ENCODE measurements around the gene TMEM213. TPM values are rescaled to one million over a fixed set of nuclear protein-coding genes. Genes with fewer than 3 reads are reported as not detected.
"Not testable (repeated sequence)": the region's sequence is repeated elsewhere in the genome, so short reads cannot be mapped to it uniquely, and the experiment has no call there.

TMEM213 gene
- total RNA-seq, 1 donor from 2014 or later: not detected

GRCh38 chr7:138796038-138796615 is 1.7 kb upstream of the TMEM213 start:
- no peak for DNase-seq (ENCODE audit: low read depth)

GRCh38 chr7:138797046-138797445 is 748 bp upstream of the TMEM213 start:
- not testable (repeated sequence) for DNase-seq (ENCODE audit: low read depth)

- no peak for DNase-seq (ENCODE audit: low read depth)
Measured at GRCh38 chr7:138798836-138799235, 1.0 kb downstream of the TMEM213 start.

GRCh38 chr7:138799336-138800000 is 1.7 kb downstream of the TMEM213 start:
- no peak for DNase-seq (ENCODE audit: low read depth)

- no peak for DNase-seq (ENCODE audit: low read depth)
Measured at GRCh38 chr7:138801256-138801655, 3.5 kb downstream of the TMEM213 start.

- DNase-seq (ENCODE audit: low read depth): no peak
Measured at GRCh38 chr7:138802706-138803105, 4.9 kb downstream of the TMEM213 start.

GRCh38 chr7:138804618-138805017 is 6.8 kb downstream of the TMEM213 start:
- no peak for DNase-seq (ENCODE audit: low read depth)

GRCh38 chr7:138809346-138809745 is 11.6 kb downstream of the TMEM213 start:
- no peak for DNase-seq (ENCODE audit: low read depth)

- not testable (repeated sequence) for DNase-seq (ENCODE audit: low read depth)
Measured at GRCh38 chr7:138811327-138811726, 13.5 kb downstream of the TMEM213 start.

- no peak for DNase-seq (ENCODE audit: low read depth)
Measured at GRCh38 chr7:138813945-138814344, 16.2 kb downstream of the TMEM213 start.

- peak; percentile 14 for DNase-seq (ENCODE audit: low read depth)
Measured at GRCh38 chr7:138814816-138815332, 17.1 kb downstream of the TMEM213 start.

- DNase-seq (ENCODE audit: low read depth): no peak
Measured at GRCh38 chr7:138816650-138817049, 18.9 kb downstream of the TMEM213 start.

GRCh38 chr7:138819625-138820024 is 21.8 kb downstream of the TMEM213 start:
- no peak for DNase-seq (ENCODE audit: low read depth)

GRCh38 chr7:138821912-138822311 is 24.1 kb downstream of the TMEM213 start:
- no peak for DNase-seq (ENCODE audit: low read depth)

- no peak for DNase-seq (ENCODE audit: low read depth)
Measured at GRCh38 chr7:138822867-138823535, 25.2 kb downstream of the TMEM213 start.

- peak; percentile 23 for DNase-seq (ENCODE audit: low read depth)
Measured at GRCh38 chr7:138825049-138825721, 27.4 kb downstream of the TMEM213 start.

- DNase-seq (ENCODE audit: low read depth): no peak
Measured at GRCh38 chr7:138828302-138828701, 30.5 kb downstream of the TMEM213 start.

GRCh38 chr7:138829335-138829734 is 31.5 kb downstream of the TMEM213 start:
- no peak for DNase-seq (ENCODE audit: low read depth)

GRCh38 chr7:138832966-138833365 is 35.2 kb downstream of the TMEM213 start:
- DNase-seq (ENCODE audit: low read depth): no peak

GRCh38 chr7:138833596-138833995 is 35.8 kb downstream of the TMEM213 start:
- DNase-seq (ENCODE audit: low read depth): no peak

- DNase-seq (ENCODE audit: low read depth): no peak
Measured at GRCh38 chr7:138834583-138834982, 36.8 kb downstream of the TMEM213 start.

GRCh38 chr7:138835087-138835486 is 37.3 kb downstream of the TMEM213 start:
- no peak for DNase-seq (ENCODE audit: low read depth)

Measured in myocyte (in vitro differentiated cells).